Ramos (cell line): Measurements from ENCODE around the gene RMDN2.

Experiments used
- in situ Hi-C: fragments of 300-500 bp; cut with MboI; formaldehyde crosslinking; loops from one replicate; pipeline ENCODE4 v1.14.3; 2022; ENCODE audit warnings: low sequenced_read_pairs; ENCODE audit not compliant: unreplicated experiment

The RMDN2 gene

GRCh38 chr2:37925063-37925897 is at the start of gene RMDN2:
TSS of gene RMDN2 (plus strand) at chr2:37925287. CDS start at chr2:37929278, 3,991 bp downstream.
- in situ Hi-C loops, result no loop called here

- in situ Hi-C loops, result loop anchor here (25.0 kb wide), 2 partner anchors 688 to 1088 kb away; partner anchors contain the start of genes CEBPZOS and SULT6B1
Measured at GRCh38 chr2:37875403-37875906, 49.6 kb upstream of the RMDN2 start.

- in situ Hi-C loops, result loop anchor here (25.0 kb wide), 2 partner anchors 689 to 1089 kb away; partner anchors contain the start of genes CEBPZOS and SULT6B1
Measured at GRCh38 chr2:37876227-37876626, 48.9 kb upstream of the RMDN2 start.

- in situ Hi-C loops, result loop anchor here (25.0 kb wide), 2 partner anchors 690 to 1090 kb away; partner anchors contain the start of genes CEBPZOS and SULT6B1
Measured at GRCh38 chr2:37877457-37878315, 47.4 kb upstream of the RMDN2 start.

- in situ Hi-C loops, result loop anchor here (25.0 kb wide), 2 partner anchors 691 to 1091 kb away; partner anchors contain the start of genes CEBPZOS and SULT6B1
Measured at GRCh38 chr2:37878536-37878935, 46.6 kb upstream of the RMDN2 start.

- in situ Hi-C loops, result loop anchor here (25.0 kb wide), 2 partner anchors 693 to 1093 kb away; partner anchors contain the start of genes CEBPZOS and SULT6B1
Measured at GRCh38 chr2:37880551-37880950, 44.5 kb upstream of the RMDN2 start.

GRCh38 chr2:37881397-37881796 is 43.7 kb upstream of the RMDN2 start:
- in situ Hi-C loops, result loop anchor here (25.0 kb wide), 2 partner anchors 694 to 1094 kb away; partner anchors contain the start of genes CEBPZOS and SULT6B1

GRCh38 chr2:37882036-37882435 is 43.1 kb upstream of the RMDN2 start:
- in situ Hi-C loops, result loop anchor here (25.0 kb wide), 2 partner anchors 695 to 1095 kb away; partner anchors contain the start of genes CEBPZOS and SULT6B1

GRCh38 chr2:37883518-37883917 is 41.6 kb upstream of the RMDN2 start:
- in situ Hi-C loops, result loop anchor here (25.0 kb wide), 2 partner anchors 696 to 1096 kb away; partner anchors contain the start of genes CEBPZOS and SULT6B1

GRCh38 chr2:37885329-37885993 is 39.6 kb upstream of the RMDN2 start:
- in situ Hi-C loops, result loop anchor here (25.0 kb wide), 2 partner anchors 698 to 1098 kb away; partner anchors contain the start of genes CEBPZOS and SULT6B1

- in situ Hi-C loops, result loop anchor here (25.0 kb wide), 2 partner anchors 699 to 1099 kb away; partner anchors contain the start of genes CEBPZOS and SULT6B1
Measured at GRCh38 chr2:37886745-37887144, 38.3 kb upstream of the RMDN2 start.

- in situ Hi-C loops, result loop anchor here (25.0 kb wide), 2 partner anchors 700 to 1100 kb away; partner anchors contain the start of genes CEBPZOS and SULT6B1
Measured at GRCh38 chr2:37887286-37887685, 37.8 kb upstream of the RMDN2 start.

GRCh38 chr2:37890893-37891495 is 34.1 kb upstream of the RMDN2 start:
- in situ Hi-C loops, result loop anchor here (25.0 kb wide), 2 partner anchors 704 to 1104 kb away; partner anchors contain the start of genes CEBPZOS and SULT6B1

GRCh38 chr2:37891846-37892435 is 33.1 kb upstream of the RMDN2 start:
- in situ Hi-C loops, result loop anchor here (25.0 kb wide), 2 partner anchors 705 to 1105 kb away; partner anchors contain the start of genes CEBPZOS and SULT6B1

GRCh38 chr2:37892436-37893114 is 32.5 kb upstream of the RMDN2 start:
- in situ Hi-C loops, result loop anchor here (25.0 kb wide), 2 partner anchors 705 to 1105 kb away; partner anchors contain the start of genes CEBPZOS and SULT6B1

- in situ Hi-C loops, result loop anchor here (25.0 kb wide), 2 partner anchors 706 to 1106 kb away; partner anchors contain the start of genes CEBPZOS and SULT6B1
Measured at GRCh38 chr2:37893327-37893726, 31.8 kb upstream of the RMDN2 start.

GRCh38 chr2:37894047-37894446 is 31.0 kb upstream of the RMDN2 start:
- in situ Hi-C loops, result loop anchor here (25.0 kb wide), 2 partner anchors 707 to 1107 kb away; partner anchors contain the start of genes CEBPZOS and SULT6B1
